GM20000 (cell line): ENCODE data around the gene PIK3R3.

ENCODE experiments used
- DNase-seq: peaks from one replicate; pipeline ENCODE4 v3.0.0; 2012; ENCODE audit warnings: low spot score
- TF ChIP-seq, protein P1 (sequence below): IDR thresholded peaks from 2 replicates; pipeline ENCODE4 v1.5.1; 2012; ENCODE audit warnings: mild to moderate bottlenecking, control low read depth; ENCODE audit errors: extremely low read depth, missing control alignments

The PIK3R3 gene

DNA sequence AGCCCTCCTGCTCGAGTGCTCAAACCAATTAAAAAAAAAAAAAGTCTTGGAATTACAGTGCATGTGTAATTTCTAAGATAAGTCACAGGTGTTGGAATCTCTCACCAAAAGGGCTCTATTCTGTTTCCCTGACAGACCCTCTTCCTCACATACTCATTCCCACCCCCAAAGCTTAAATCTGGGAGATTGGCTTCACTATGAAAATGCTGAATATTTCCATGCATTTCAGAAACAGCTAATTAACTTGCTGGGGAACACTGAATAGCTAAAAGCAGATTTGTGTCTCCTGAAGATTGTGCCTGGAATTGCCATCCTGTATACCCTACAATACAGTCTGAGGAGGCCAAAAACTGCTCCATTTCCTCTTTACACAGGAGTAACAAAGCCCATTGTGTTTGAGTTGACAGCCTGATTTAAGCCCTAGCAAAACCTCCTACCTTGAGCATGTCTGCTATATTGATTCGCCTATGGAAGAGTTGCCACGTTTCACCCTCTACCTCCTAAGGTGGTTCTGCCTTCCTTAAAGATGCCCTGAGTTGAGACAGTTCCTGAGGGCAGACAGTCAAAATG, 1.4 kb upstream of the PIK3R3 start:
- DNase-seq: no peak
- TF ChIP-seq, protein P1, sequence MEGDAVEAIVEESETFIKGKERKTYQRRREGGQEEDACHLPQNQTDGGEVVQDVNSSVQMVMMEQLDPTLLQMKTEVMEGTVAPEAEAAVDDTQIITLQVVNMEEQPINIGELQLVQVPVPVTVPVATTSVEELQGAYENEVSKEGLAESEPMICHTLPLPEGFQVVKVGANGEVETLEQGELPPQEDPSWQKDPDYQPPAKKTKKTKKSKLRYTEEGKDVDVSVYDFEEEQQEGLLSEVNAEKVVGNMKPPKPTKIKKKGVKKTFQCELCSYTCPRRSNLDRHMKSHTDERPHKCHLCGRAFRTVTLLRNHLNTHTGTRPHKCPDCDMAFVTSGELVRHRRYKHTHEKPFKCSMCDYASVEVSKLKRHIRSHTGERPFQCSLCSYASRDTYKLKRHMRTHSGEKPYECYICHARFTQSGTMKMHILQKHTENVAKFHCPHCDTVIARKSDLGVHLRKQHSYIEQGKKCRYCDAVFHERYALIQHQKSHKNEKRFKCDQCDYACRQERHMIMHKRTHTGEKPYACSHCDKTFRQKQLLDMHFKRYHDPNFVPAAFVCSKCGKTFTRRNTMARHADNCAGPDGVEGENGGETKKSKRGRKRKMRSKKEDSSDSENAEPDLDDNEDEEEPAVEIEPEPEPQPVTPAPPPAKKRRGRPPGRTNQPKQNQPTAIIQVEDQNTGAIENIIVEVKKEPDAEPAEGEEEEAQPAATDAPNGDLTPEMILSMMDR: no peak

DNA sequence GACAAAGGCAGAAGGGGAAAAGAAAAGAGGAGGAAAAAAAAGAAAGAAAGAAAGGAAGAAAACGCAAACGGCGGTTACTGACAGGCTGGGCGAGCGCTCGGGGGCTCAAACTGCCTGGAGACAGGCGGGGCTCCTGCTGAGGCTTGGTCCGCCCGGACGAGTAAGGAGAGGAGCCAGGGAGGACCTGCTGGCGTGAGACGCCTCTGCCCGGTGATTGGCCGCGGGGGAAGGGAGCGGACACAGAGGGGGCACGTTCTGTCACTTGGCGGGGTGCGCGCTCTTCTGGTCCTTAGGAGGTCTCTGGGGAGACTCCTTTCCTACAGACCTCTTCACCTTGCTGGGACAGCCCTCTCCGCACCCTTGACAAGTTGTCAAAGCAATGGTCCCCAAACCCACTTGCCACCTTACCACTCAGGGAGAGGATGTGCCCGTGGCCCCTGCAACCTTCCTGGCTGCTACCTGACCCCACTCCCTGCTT, 791 bp upstream of the PIK3R3 start:
- DNase-seq: peak; percentile 74

DNA sequence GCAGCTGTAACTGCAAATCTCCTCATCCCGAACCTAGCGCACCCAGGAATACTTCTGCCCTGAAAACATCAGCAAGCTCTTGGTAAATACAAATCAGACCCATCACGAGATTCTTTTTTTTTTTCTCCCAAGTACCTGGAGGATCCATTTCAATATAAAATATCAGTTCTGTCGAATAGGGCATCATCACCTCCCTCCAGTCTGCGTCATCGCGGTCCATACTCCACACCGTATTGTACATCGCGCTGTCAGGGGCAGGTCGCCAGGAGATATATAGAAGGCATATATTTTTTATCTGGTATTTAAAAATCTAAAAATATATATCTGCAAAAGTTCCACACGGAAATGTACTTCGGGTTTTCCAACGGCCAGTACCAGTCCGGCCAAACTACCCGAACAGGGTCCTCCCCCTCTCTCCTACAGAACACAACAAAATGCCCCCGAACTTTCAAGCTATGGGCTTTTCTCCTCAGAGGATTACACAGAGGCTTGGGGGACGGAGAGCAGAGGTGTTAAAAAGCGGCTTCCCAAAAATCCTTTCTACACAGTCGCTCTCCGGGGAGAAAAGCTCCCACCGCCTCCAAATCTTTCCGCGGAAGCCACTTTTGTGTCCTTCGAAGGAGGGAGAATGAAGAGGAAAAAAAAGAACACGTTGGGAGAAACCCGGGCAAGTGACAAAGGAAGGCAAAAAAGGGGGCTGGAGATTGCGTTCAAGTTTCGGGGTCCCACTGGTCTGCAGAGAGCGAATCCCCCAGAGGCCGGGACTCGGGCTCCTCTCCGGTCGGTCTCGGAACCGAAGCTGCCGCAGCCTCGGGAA, 509 bp downstream of the PIK3R3 start:
- TF ChIP-seq, protein P1: no peak
- peak; percentile 20 for DNase-seq

More for the DNA sequence above, 791 bp upstream of the PIK3R3 start:
- TF ChIP-seq, protein P1: no peak

DNA sequence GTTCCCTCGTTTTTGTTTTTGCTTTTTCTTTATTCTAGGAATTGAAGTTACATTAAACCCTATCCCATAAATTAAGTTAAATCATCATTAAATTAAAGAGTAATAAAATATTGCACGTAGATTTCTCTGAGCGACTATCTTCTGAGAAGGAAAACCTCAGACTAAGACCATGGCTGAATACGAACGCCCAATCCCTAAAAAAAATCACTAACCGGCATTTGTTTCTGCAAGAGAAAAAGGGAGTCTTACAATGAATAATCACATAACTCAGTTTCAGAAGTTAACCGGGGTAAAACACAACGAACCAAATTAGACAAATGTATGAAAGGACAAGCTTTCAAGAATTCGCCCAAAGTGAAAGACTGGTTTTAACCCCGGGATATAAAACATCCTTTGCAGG, 1.3 kb downstream of the PIK3R3 start:
- peak; percentile 19 for DNase-seq
- TF ChIP-seq, protein P1: no peak

DNA sequence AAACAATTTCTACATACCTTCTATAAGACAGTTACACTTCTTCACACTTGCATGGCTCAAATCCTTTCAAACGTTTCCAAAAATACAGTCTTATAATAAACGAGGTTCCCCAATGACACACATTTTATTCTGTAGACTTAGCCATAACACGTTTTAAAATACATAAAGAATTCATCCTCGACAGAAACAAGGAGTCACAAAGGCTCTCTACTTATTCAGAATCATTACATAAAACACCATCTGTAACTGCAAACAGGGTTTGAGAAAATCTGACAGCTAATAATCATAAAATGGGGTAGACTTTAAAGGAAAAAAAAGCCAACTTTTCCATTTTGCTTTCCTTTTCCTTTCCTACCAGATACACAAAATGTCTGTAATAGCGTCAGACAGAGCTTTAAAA, 1.8 kb downstream of the PIK3R3 start:
- DNase-seq: no peak
- TF ChIP-seq, protein P1: no peak

DNA sequence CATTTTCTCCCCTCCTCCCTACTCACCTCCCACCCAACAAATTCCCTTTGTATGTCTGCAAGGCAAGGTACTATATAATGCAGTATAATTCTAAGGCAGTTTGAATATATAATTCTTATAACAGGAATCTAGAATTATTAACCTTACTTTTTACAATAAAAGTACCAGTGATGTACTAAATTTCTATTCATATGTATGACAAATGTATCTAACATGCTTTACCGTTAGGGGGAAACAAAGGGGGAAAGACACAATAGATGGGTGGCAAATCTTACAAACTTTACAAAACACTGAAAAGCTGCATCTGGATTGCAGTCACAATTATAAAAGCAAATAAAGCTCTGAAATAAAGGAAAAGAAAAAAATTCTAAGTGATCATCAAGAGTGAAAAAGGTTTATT, 2.3 kb downstream of the PIK3R3 start:
- TF ChIP-seq, protein P1: no peak
- DNase-seq: no peak

DNA sequence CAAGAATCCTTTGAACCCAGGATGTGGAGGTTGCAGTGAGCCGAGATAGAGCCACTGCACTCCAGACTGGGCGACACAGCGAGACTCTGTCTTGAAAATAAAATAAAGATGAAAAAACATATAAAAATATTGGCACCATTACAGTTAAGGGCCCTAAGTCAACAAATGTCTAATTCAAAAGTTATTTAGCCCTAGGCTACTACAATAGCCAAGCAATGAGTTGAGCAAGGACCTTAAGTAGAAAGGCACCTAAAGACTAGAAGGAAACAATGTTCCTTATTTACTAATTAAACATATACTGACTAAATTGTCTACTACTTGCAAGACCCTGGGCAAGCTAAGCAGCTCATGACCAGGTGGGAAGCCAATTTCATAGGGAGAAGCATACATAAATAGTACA, 4.1 kb downstream of the PIK3R3 start:
- TF ChIP-seq, protein P1: no peak
- no peak for DNase-seq
